GM18861 (cell line): Measurements from ENCODE around the gene VWA8.
"Not testable (repeated sequence)": the region's sequence is repeated elsewhere in the genome, so short reads cannot be mapped to it uniquely, and the experiment has no call there.

Experiments
- ATAC-seq: cut with Tn5 transposase; IDR thresholded peaks from one replicate; pipeline ENCODE4 v1.9.1; 2021; ENCODE audit not compliant: unreplicated experiment

Gene VWA8

DNA sequence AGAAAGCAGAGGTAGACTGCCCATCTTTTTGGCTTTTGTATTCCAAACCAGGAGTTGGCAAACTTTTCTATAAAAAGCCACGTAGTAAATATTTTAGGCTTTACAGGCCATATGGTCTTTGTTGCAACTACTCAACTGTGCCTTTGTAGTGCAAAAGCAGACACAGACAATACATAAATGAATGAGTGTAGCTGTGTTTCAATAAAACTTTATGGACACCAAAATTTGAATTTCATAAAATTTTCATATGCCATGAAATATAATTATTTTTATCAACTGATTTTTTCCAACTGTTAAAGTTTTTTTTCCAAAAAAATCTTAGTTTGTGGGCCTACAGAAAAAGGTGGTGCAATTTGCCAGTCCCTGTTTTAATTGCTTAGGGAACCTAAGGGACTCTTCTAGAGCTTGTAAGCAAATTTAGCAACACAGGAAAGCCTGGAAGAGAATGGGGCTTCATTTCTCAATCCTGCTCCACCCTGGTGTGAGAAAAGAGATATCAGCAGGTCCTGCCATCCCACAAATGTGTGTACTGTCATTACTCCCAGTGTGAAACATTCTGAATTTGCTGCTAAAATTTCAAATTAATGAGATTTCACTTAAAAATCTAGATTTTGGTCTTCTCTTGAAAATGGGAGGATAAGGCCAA is 309.4 kb downstream of the VWA8 start:
- ATAC-seq, result no peak

DNA sequence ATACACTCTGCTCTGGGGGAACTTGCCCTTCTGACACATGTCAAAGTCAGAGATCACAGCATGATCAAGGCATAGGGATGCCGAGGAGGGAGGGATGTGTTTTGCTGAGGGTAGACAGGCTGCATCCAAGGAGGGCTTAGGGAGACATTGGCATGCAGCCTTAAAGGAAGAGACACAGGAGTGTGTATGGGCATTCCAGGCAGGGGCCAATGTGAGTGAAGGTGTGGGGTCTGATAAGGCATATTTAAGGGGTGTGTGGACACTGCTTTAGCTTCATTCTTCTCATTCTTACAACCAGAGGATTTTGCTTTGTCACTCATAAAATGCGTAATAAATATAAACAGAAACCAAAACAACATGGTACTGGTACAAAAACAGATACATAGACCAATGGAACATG is 310.2 kb downstream of the VWA8 start:
- ATAC-seq, result no peak

DNA sequence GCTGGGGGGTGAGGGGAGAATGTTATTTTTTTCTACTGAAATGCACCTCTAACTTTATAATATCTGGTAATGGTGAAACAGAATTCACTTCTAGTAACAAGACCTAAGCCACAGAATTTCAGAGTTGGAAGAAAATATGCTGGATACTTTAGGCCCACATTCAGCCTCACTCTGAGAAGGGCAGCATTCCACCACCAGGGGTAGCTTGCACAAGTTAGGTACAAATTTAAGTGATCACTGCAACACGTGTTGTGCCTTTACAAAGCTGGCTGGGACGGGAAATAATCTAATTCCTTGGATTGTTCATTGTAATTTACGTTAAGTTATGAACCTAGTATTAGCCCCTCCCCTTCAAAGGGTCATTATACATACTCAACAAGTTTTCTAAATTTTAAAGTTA is 311.2 kb downstream of the VWA8 start:
- ATAC-seq, result no peak

DNA sequence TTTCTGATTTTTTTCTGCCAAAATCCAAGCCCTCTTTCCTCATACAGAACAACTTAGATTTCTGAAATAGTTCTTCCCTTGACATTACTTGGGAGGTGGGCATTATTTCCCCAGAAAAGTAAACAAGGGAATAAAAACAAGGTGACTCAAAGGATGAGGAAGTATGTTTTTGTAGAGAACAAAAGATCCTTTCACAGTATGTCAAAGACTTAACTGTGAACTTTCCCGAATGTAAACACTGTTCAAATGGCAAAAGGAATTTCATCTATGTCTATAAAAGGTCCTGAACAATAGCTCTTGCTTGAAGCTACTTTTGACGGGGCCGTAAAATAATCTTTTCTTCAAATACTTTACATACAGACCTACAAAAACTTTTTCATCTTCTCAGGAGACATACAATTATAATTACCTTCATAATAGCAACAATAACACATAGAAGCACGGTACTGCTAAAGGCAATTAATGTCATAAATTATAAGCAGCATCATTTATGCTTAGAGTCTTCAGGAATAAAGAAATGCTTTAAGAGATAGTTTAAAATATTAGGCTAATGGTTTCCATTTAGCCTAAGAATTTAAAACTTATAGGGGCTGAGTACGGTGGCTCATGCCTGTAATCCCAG is 312.5 kb downstream of the VWA8 start:
- no peak for ATAC-seq

DNA sequence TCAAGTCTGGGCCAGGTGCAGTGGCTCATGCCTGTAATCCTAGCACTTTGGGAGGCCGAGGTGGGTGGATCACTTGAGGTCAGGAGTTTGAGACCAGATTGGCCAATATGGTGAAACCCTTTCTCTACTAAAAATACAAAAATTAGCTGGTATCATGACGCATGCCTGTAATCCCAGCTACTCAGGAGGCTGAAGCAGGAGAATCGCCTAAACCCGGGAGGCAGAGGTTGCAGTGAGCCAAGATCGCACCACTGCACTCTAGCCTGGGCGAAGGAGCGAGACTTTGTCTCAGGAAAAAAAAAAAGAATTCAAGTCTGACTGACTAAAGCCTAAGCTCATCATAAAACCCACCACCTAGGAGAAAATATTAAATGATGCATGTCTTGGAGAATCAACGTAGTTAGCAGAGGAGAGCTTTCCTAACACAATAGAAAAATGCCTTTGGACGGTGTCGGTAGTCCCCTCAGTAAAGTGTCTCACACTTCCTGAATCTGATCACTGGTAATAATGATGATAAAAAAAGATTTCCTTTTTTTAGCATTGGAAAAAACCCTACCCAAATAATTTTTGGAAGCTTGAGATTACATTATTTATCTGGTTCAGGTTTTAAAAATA is 313.1 kb downstream of the VWA8 start:
- ATAC-seq, result not testable (repeated sequence)

DNA sequence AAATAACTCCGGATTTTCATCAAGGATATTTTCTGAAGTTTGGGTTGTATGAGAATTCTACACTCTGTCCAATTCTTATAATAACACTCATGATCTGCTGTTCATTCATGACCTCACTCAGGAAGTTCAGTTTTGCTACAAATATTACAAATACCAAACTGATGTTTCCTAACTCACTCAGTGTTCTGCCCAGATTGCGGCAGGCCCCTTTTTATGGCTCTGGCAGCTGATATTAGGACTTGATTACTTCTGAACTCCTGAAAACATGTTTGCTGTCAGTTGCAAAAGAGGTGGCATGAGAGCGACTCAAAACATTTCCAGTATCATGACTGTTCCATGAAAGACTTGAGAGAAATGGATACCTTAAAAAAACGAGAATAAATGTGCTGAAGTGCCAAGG is 315.6 kb downstream of the VWA8 start:
- ATAC-seq, result no peak

DNA sequence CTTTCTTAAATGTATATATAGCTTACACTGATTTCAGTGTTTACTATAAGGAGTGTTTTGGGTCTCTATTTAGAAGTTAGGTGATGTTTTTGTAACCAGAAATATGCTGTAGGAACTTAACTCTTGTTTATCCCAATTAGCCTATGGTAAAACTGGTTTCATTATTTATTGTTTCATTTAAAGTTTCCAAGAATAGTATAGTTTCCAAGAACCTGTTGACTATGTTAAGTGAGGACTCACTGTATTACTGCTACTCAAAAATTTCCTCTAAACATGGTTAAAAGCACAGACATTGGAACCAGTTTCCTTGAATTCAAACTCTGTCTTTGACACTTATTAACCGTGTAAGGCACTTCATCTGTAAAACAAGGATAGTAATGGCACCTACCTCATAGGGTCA is 316.2 kb downstream of the VWA8 start:
- ATAC-seq, result no peak

DNA sequence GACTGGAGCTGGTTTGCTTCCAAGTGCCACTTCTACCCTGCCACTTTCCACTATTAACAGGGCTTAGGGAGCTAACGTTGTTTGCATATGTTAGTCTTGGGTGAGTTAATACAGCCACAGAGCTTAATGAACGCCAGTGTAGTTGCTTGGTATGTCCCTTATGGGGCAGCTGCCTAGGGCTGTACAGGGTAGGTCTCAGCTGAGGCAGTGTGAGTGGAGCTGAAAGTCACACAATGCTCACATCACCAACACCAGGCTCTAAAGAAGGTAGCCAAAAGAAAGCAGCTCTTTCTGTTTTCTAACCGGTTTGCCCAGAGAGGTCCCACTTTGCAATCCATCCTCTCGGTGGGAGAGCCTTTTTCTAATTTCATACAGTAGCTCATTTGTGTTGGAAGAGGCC is 317.4 kb downstream of the VWA8 start:
- no peak for ATAC-seq

DNA sequence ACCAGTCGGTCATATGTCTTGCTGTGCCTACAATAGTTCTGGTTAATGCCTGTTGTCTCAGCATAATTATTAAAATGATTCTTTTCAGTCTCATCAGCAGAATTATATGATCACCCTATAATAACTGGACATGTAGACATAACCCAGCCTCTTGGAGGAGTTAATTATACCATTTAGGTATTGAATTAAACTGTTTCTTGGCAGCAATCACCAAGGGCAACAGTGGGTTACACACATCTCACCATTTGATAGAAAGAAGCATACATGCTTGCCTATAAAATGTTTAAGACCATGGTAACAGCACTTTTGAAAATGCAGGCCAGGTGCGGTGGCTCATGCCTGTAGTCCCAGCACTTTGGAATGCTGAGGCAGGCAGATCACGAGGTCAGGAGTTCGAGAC is 318.9 kb downstream of the VWA8 start:
- no peak for ATAC-seq

DNA sequence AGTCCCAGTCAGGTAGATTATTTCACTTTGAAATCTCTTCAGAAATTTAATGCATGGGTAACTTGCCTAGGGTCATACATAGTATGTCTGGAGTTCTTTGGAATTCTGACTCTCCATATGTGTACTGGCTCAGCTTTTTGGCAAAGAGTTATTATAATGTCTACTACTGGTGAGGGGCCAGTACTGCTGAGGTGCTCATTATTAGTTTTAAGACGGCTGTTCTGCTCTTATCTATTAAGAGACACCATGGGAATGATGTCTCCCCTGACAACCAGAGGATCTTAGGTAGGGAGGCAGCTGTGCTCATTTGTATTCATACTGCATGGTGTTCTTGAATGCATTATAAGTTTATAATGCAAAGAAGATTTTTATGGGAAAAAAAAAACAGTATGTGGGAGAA is 319.5 kb downstream of the VWA8 start:
- no peak for ATAC-seq

DNA sequence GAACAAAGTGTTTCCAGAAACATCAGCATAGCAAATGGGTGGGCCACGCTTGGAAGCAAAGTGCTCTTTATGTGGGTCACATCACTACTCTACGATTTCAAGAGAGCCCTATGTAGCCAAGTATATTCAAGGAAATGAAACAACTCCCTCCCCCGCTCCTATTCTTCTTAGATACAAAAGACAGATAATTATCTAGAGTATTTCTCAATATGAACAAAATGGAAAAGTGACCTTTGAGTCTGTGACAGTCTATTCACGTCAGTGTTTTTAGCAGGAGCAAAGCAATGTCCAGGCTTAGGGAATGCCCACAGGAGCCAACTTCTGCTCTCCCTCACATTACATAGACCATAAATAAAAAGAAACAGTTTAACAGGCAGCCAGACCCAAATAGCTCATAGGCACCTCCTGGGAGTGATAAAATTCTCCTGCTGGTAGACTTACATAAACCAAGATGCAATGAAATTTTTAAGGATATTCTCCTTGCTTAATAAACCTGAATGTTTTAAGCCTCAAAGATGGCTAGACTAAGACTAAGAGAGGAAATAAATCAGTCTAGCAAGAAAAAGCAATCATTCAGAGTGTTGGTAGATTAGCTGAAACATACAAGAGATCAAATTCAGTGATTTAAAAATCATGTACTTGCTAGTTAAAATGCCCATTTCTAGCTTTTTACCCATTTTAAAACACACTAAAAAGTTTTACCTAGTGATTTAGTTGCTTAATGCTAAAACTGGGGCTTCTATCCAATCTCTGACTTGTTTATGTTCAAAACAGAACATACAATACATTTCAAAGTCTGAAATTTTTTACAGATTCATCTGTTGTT is 320.7 kb downstream of the VWA8 start:
- no peak for ATAC-seq

DNA sequence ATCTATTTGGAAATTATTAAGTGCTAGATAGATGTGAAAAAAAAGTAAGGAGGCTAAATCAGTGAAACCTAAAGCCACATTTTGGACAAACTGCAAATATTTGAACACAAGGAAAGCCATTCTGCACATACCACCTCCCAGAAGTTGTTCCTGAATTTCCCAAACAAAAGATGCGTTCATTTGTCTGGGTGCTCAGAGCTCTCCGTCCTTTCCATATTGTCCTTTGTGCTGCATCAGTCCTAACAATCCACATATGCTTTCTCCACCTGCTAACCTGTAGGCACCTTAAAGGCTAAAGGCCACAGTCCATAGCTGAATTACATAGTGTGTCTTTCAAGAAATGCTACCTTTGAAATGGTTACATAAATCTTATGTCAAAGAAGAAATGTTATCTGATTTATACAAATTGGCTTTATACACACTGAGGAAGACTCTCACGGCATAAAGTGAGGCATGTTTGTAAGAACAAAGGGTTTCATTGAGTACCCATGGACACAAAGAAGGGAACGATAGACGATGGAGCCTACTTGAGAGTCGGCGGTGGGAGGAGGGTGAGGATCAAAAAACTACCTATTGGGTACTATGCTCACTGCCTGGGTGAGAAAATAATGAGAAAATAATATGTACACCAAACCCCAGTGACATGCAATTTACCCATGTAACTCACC is 321.5 kb downstream of the VWA8 start:
- no peak for ATAC-seq

DNA sequence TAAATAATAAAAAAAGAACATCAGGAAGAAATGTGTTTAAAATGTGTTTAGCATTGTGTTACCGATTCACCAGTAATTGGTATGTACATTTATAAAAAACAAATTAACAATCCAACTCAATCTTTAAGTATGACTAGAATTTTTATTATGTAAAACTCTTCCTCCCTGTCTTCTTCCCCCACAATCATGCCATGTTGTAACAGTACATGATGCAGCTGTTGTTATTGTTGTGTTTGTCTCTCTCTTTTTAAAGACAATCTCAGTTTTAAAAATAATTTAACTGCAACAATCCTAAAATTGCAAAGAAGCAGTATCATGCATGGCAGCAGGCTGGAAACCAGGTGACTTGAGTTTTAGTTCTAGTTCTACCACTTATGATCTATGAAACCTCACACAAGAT is 323.3 kb downstream of the VWA8 start:
- no peak for ATAC-seq

DNA sequence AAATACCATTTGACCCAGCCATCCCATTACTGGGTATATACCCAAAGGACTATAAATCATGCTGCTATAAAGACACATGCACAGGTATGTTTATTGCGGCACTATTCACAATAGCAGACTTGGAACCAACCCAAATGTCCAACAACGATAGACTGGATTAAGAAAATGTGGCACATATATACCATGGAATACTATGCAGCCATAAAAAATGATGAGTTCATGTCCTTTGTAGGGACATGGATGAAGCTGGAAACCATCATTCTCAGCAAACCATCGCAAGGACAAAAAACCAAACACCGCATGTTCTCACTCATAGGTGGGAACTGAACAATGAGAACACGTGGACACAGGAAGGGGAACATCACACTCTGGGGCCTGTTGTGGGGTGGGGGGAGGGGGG is 323.9 kb downstream of the VWA8 start:
- not testable (repeated sequence) for ATAC-seq

DNA sequence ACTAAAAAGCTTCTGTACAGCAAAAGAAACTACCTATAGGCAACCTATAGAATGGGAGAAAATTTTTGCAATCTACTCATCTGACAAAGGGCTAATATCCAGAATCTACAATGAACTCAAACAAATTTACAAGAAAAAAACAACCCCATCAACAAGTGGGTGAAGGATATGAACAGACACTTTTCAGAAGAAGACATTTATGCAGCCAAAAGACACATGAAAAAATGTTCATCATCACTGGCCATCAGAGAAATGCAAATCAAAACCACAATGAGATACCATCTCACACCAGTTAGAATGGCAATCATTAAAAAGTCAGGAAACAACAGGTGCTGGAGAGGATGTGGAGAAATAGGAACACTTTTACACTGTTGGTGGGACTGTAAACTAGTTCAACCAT is 324.3 kb downstream of the VWA8 start:
- ATAC-seq, result not testable (repeated sequence)

DNA sequence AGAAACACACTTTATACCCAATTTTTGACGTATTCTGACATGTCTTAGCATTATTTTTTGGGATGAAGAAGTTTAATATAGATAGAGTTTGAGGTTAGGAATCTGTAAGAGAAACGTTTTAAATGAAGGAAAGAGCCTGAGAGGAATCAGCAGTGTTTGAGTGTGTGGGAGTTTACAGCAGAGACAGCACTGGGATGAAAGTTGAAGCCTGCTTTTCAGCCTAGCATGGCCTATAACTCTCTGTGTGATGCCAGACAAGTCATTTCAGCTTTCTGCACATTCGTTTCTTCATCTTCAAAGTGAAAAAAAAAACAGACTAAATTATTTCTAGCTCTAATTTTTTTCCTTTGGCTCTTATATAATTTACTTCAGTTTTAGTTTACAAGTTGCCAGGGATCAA is 326.5 kb downstream of the VWA8 start:
- no peak for ATAC-seq

DNA sequence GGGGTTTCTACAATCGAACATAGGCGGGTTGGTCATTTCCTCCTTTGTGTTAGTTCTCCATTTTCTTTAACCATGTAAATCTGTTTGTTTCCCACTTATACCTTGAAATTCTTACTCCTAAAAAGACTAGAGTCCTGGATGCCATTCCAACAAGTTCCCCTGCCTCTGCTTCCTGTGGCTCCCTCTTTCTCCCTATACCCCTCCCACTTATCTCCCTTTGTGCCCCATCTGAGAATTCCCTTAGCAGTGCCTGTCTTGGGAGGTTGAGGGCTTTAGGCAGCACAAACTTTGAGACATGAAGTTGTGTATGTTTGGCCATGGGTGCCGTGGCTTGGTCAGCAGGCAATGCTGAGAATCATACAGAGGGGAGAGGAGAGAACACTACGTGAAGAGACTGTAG is 327.1 kb downstream of the VWA8 start:
- no peak for ATAC-seq

DNA sequence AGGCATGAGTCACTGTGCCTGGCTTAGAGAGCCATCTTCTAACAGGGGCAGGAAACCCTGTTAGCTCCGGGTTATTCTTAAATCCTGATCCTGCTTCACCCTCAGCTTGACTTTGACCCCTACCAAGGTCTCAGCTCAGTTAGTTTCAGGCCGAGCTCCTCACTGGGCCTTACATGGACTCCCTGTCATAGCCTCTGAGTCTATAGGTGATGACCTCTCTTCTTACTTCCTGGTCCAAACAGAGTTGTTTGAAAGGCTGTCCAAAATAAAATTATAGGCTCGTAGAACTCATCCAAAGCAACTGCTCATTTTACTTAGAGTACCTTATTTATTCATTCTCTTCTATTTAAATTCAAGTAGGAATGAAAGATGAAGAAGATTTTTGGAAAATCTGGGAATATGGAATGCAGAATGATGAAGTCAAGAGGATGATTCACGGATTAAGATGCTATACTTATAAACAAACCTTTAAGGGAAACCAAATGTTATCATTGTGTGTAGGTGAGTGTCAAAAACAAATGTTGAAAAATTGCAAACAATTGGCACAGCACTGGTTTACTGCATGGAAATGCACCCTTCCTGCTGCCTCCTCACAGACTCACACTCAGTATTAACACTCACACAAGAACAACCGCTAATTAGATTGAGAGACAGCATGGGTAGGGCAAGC is 329.5 kb downstream of the VWA8 start:
- ATAC-seq, result no peak

DNA sequence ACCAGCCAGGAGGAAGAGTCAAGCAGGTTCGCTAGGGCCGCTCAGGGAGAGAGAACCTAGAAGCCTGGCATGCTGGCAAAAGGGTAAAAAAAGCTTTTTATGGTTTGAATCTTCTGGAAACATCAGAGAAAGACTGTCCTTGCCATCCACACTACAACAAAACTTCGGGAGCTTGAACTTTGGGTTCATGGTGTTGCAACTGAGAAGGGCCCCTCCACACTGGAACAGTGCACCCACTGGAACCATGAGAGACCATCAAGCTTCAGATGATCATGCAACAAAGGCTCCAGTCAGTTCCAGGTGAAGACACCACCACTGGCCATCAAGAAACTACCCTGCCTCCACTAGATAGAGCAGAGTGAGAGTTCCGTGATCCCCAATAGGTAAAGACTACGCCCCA is 333.5 kb downstream of the VWA8 start:
- no peak for ATAC-seq

DNA sequence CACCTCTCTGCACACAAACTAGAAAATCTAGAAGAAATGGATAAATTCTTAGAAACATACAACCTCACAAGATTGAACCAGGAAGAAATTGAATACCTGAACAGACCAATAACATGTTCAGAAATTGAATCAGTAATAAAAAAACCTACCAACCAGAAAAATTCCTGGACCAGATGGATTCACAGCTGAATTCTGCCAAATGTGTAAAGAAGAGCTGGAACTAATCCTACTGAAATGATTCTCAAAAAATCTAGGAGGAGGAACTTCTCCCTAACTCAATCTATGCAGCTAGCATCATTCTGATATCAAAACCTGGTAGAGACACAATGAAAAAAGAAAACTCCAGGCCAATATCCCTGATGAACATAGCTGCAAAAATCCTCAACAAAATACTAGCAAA is 336.9 kb downstream of the VWA8 start:
- no peak for ATAC-seq
